HepG2 (cell line): ENCODE data around the gene PRR15L. TPM values are rescaled to one million over a fixed set of nuclear protein-coding genes. Genes with fewer than 3 reads are reported as not detected.

Experiments used
- E2F1 ChIP-seq: sonication (generic); formaldehyde crosslinking; IDR thresholded peaks from 2 replicates; pipeline ENCODE4 v1.5.0; 2020; ENCODE audit warnings: missing genetic modification reagents
- FOXO1 ChIP-seq: sonication (generic); formaldehyde crosslinking; IDR thresholded peaks from 2 replicates; pipeline ENCODE4 v1.4.0; 2020; ENCODE audit warnings: missing genetic modification reagents
- HOXA7 ChIP-seq: sonication (generic); formaldehyde crosslinking; IDR thresholded peaks from 2 replicates; pipeline ENCODE4 v1.8.1; 2022; ENCODE audit warnings: mild to moderate bottlenecking, missing genetic modification reagents, moderate library complexity
- KDM2A ChIP-seq: sonication (generic); formaldehyde crosslinking; IDR thresholded peaks from 2 replicates; pipeline ENCODE4 v1.4.0; 2020; ENCODE audit warnings: low read depth, missing genetic modification reagents, borderline replicate concordance
- MATR3 ChIP-seq: sonication (generic); formaldehyde crosslinking; IDR thresholded peaks from 2 replicates; pipeline ENCODE4 v1.4.0; 2020; ENCODE audit warnings: missing genetic modification reagents
- MBNL3 ChIP-seq: fragments of 250-450 bp; sonication (Bioruptor Pico); conservative IDR thresholded peaks from 2 replicates; pipeline ENCODE4 v1.8.0; 2022; ENCODE audit warnings: mild to moderate bottlenecking, inconsistent platforms
- NFE2 ChIP-seq: sonication (generic); formaldehyde crosslinking; IDR thresholded peaks from 2 replicates; pipeline ENCODE4 v1.4.0; 2020; ENCODE audit warnings: missing genetic modification reagents
- PAXIP1 ChIP-seq: sonication (generic); formaldehyde crosslinking; conservative IDR thresholded peaks from 2 replicates; pipeline ENCODE4 v1.4.0; 2020; ENCODE audit warnings: mild to moderate bottlenecking, missing genetic modification reagents, moderate library complexity
- PRDM10 ChIP-seq: sonication (generic); formaldehyde crosslinking; IDR thresholded peaks from 2 replicates; pipeline ENCODE4 v1.4.0; 2020; ENCODE audit warnings: low read depth, missing genetic modification reagents
- PRDM15 ChIP-seq: sonication (generic); formaldehyde crosslinking; IDR thresholded peaks from 2 replicates; pipeline ENCODE4 v1.4.0; 2020; ENCODE audit warnings: missing genetic modification reagents
- REL ChIP-seq: sonication (generic); formaldehyde crosslinking; conservative IDR thresholded peaks from 2 replicates; pipeline ENCODE4 v1.8.0; 2022; ENCODE audit warnings: mild to moderate bottlenecking, missing genetic modification reagents, moderate library complexity
- TFDP2 ChIP-seq: sonication (generic); formaldehyde crosslinking; IDR thresholded peaks from 2 replicates; pipeline ENCODE4 v1.4.0; 2020; ENCODE audit warnings: missing genetic modification reagents
- polyA plus RNA-seq, 8 experiments: library from polyadenylated mRNA; depleted of rRNA in 3 of 8; stranded (reverse) in 7 of 8; unstranded in 1 of 8; fragments of >200 nt; fragmentation: Illumina TruSeq in 4 of 8; extraction: Trizol in 4 of 8; gene quantifications; 2 replicates each; pipeline versions ENCODE4 v1.2.1 to v1.2.3, GENCODE V29; 2011 to 2016; ENCODE audit warnings: low read depth in 4 of 8, missing spikeins in 1 of 8, mixed read lengths in 1 of 8; ENCODE audit not compliant: insufficient read depth in 1 of 8
- total RNA-seq, 5 experiments: library from RNA; depleted of rRNA; stranded (reverse); fragments of >200 nt; fragmentation: Illumina TruSeq; extraction: Trizol; gene quantifications; 2 replicates each; pipeline ENCODE4 v1.2.3, GENCODE V29; 2016; ENCODE audit warnings: low read depth in 1 of 5

PRR15L gene
- total and polyA plus RNA-seq, 2 of the 13 experiments (the other 11 are each of a cell fraction or from before 2014, with no cell fraction given) = 0.44 to 2.0 TPM

GRCh38 chr17:47941246-47942095, 16.2 kb downstream of the PRR15L start, which contains the start of gene PNPO (continued):
- TF ChIP-seq PRDM10 (peak; percentile 88), HOXA7 (CRISPR knock-in tag) (no peak), MATR3 (CRISPR knock-in tag) (no peak), PRDM15 (CRISPR knock-in tag) (peak; percentile 76), REL (CRISPR knock-in tag) (peak; percentile 95), MBNL3 (CRISPR knock-in tag) (no peak), PAXIP1 (peak; percentile 82), KDM2A (CRISPR knock-in tag) (peak; percentile 81; the same call in 1 of the 2 replicates), E2F1 (CRISPR knock-in tag) (peak; percentile 75), NFE2 (CRISPR knock-in tag) (no peak), FOXO1 (CRISPR knock-in tag) (0 out of 2 replicates have a peak, but pooled peaks have one; percentile 21), TFDP2 (CRISPR knock-in tag) (peak; percentile 98)
